ENCODE data around the gene RET. TPM values are rescaled to one million over a fixed set of nuclear protein-coding genes. Genes with fewer than 3 reads are reported as not detected.

RET gene
- total RNA-seq, 3 donors from 2014 or later: 0.66 to 1.8 (median 0.96) TPM

GRCh38 chr10:43042503-43043341 lies 34.1 kb upstream of the RET start:
- intact Hi-C loops (cut with DNase I; ENCODE audit: low total_unique reads): no loop called here
- no peaks in the 10 kb centered on the region for H3K36me3 ChIP-seq
- H3K27me3 ChIP-seq: no peaks in the 10 kb centered on the region
- peak in 1 of 2 donors; percentile 11 for DNase-seq (ENCODE audit: low spot score in 2 of 2)
- no peak overlapping the region for H3K4me3 ChIP-seq
- no peak overlapping the region for H3K27ac ChIP-seq
- TF ChIP-seq POLR2AphosphoS5 (IDR thresholded peaks at IDR 0.05): no peak
- TF ChIP-seq, protein P1, sequence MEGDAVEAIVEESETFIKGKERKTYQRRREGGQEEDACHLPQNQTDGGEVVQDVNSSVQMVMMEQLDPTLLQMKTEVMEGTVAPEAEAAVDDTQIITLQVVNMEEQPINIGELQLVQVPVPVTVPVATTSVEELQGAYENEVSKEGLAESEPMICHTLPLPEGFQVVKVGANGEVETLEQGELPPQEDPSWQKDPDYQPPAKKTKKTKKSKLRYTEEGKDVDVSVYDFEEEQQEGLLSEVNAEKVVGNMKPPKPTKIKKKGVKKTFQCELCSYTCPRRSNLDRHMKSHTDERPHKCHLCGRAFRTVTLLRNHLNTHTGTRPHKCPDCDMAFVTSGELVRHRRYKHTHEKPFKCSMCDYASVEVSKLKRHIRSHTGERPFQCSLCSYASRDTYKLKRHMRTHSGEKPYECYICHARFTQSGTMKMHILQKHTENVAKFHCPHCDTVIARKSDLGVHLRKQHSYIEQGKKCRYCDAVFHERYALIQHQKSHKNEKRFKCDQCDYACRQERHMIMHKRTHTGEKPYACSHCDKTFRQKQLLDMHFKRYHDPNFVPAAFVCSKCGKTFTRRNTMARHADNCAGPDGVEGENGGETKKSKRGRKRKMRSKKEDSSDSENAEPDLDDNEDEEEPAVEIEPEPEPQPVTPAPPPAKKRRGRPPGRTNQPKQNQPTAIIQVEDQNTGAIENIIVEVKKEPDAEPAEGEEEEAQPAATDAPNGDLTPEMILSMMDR (IDR thresholded peaks at IDR 0.05): no peak
- no peaks in the 10 kb centered on the region for H3K4me1 ChIP-seq
- H3K9me3 ChIP-seq: no peaks in the 10 kb centered on the region

- intact Hi-C loops (cut with DNase I; ENCODE audit: low total_unique reads): no loop called here
- no peaks in the 10 kb centered on the region for H3K4me1 ChIP-seq
- TF ChIP-seq POLR2A (IDR thresholded peaks at IDR 0.05) (no peak), POLR2AphosphoS5 (IDR thresholded peaks at IDR 0.05) (no peak)
- TF ChIP-seq, protein P1 (IDR thresholded peaks at IDR 0.05): no peak
- H3K27ac ChIP-seq: no peak overlapping the region
- H3K36me3 ChIP-seq: no peaks in the 10 kb centered on the region
- no peaks in the 10 kb centered on the region for H3K9me3 ChIP-seq
- DNase-seq (ENCODE audit: low spot score in 2 of 2): peak; percentile 5 to 41
- no peak overlapping the region for H3K4me3 ChIP-seq
- H3K27me3 ChIP-seq: no peaks in the 10 kb centered on the region
Measured at GRCh38 chr10:43043342-43043772, 33.5 kb upstream of the RET start.

DNA sequence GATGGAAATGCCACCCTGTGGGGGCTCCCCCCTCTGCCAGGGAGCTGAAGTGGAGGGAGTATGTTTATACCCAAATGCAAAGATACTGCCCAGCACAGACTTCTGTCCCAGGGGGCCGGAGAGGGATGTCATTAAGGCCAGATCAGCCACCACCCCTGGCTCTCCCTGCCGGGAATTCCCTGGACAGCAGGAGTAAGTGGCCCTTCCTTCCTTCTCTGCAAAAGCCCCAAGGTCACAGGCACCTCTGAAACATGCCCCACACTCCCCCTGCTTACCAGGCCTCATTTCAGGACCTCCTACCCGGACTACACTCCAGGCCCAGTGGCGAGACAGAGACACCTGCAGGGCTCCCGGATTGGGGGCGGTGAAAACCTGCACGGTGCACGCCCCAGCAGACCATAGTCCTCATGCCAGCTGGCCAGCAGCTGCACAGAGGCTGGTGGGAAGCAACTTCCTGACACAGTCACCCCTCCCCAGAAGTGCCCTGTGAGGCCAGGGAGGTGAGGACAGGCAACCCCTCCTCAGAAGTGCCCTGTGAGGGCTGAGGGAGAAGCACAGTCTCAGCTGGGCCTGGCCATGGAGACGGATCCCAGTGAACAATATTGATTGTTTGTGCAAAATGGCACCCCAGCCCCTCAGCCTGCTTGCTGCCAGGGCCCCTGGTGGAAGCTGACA lies 33.0 kb upstream of the RET start:
- Histone ChIP-seq H3K4me3 (no peak overlapping the region), H3K27me3 (no peaks in the 10 kb centered on the region), H3K4me1 (no peaks in the 10 kb centered on the region), H3K9me3 (no peaks in the 10 kb centered on the region), H3K36me3 (no peaks in the 10 kb centered on the region), H3K27ac (no peak overlapping the region)
- intact Hi-C loops (cut with DNase I; ENCODE audit: low total_unique reads): no loop called here
- peak in 1 of 2 donors; percentile 33 for DNase-seq (ENCODE audit: low spot score in 2 of 2)
- TF ChIP-seq POLR2A (IDR thresholded peaks at IDR 0.05) (no peak), POLR2AphosphoS5 (IDR thresholded peaks at IDR 0.05) (no peak)

DNA sequence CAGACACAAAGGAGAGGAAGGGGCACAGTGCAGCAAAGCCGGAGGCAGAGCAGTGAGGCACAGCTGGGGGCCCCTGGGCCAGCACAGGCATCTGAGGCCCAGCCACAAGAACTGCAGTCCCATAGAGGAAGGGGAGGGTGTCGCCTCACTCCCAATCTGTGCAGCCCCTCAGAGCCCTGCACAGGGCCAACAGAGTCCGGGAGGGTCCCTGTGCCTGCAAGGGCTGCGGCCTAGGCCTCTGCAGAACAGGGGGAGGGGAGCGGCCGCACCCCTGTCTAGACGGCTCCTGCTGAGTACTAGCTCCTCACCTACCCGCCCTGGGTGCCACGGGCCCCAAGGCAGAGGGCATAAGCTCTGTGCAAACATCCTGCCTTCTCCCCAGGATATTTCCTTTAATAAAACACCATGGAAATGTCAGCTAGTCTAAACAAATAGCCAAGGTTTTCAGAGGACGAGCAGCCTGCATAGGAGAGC lies 32.4 kb upstream of the RET start:
- Histone ChIP-seq H3K27me3 (no peaks in the 10 kb centered on the region), H3K4me3 (no peak overlapping the region), H3K27ac (no peak overlapping the region), H3K9me3 (no peaks in the 10 kb centered on the region), H3K36me3 (no peaks in the 10 kb centered on the region), H3K4me1 (no peaks in the 10 kb centered on the region)
- DNase-seq (ENCODE audit: low spot score in 2 of 2): peak in 1 of 2 donors; percentile 47
- TF ChIP-seq, protein P1 (IDR thresholded peaks at IDR 0.05): no peak
- TF ChIP-seq POLR2AphosphoS5 (IDR thresholded peaks at IDR 0.05) (no peak), POLR2A (IDR thresholded peaks at IDR 0.05) (no peak)
- intact Hi-C loops (cut with DNase I; ENCODE audit: low total_unique reads): no loop called here

DNA sequence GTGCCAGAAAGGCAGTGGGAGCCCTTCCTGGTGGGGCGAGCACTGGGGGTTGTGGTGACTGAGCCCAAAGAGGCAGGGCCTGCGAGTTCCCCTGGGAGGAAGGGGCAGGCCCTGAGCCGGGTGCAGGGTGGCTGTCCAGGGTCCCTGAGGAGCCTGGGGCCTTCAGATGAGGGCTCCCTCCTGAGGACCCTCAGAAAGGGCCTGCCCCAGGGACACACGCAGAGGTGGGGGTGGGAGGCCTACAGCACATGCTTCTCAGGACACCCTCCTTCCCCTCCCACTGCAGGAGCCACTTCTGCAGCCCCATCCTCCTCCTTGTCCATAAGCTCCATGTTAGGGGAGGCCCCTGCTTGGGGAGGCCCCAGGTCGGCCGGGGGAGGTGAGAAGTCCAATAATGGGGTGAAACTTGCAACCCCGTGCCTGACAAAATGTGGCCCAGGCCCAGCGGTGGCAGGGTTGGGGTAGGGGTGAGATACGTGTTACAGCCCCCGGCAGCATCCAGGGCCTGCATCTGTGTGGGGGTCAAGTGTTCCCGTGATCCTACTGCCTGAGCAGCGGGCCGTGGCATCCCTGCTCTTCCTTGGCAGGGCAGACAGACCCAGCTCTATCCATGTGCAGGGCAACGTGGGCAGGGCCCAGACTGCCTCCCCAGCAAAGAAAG lies 31.8 kb upstream of the RET start:
- no peaks in the 10 kb centered on the region for H3K9me3 ChIP-seq
- no peak overlapping the region for H3K27ac ChIP-seq
- H3K4me1 ChIP-seq: no peaks in the 10 kb centered on the region
- H3K27me3 ChIP-seq: no peaks in the 10 kb centered on the region
- TF ChIP-seq POLR2A (IDR thresholded peaks at IDR 0.05) (no peak), POLR2AphosphoS5 (IDR thresholded peaks at IDR 0.05) (no peak)
- TF ChIP-seq, protein P1 (IDR thresholded peaks at IDR 0.05): no peak
- intact Hi-C loops (cut with DNase I; ENCODE audit: low total_unique reads): no loop called here
- no peaks in the 10 kb centered on the region for H3K36me3 ChIP-seq
- no peak overlapping the region for H3K4me3 ChIP-seq
- peak in 1 of 2 donors; percentile 50 for DNase-seq (ENCODE audit: low spot score in 2 of 2)
